GM21529 (cell line): ENCODE results near the gene ZBTB16.

ENCODE experiments used
- ATAC-seq: cut with Tn5 transposase; IDR thresholded peaks from one replicate; pipeline ENCODE4 v1.9.1; 2021; ENCODE audit not compliant: unreplicated experiment

ZBTB16 gene

GRCh38 chr11:114063149-114063828 lies 3.8 kb downstream of the ZBTB16 start:
- ATAC-seq = no peak

- ATAC-seq = no peak
Measured at GRCh38 chr11:114063829-114064201, 4.3 kb downstream of the ZBTB16 start.

- no peak for ATAC-seq
Measured at GRCh38 chr11:114064216-114064615, 4.7 kb downstream of the ZBTB16 start.

GRCh38 chr11:114065094-114065493 lies 5.6 kb downstream of the ZBTB16 start:
- ATAC-seq = no peak

GRCh38 chr11:114066046-114066648 lies 6.6 kb downstream of the ZBTB16 start:
- ATAC-seq = no peak

- ATAC-seq = no peak
Measured at GRCh38 chr11:114068327-114068726, 8.8 kb downstream of the ZBTB16 start.

- ATAC-seq = no peak
Measured at GRCh38 chr11:114070464-114071139, 11.1 kb downstream of the ZBTB16 start.

- ATAC-seq = no peak
Measured at GRCh38 chr11:114073007-114073827, 13.7 kb downstream of the ZBTB16 start.

- ATAC-seq = no peak
Measured at GRCh38 chr11:114073828-114074381, 14.4 kb downstream of the ZBTB16 start.

- no peak for ATAC-seq
Measured at GRCh38 chr11:114074546-114075343, 15.2 kb downstream of the ZBTB16 start.

GRCh38 chr11:114075344-114075610 lies 15.8 kb downstream of the ZBTB16 start:
- no peak for ATAC-seq

- ATAC-seq = no peak
Measured at GRCh38 chr11:114075891-114076441, 16.5 kb downstream of the ZBTB16 start.

- ATAC-seq = no peak
Measured at GRCh38 chr11:114076921-114077331, 17.4 kb downstream of the ZBTB16 start.

GRCh38 chr11:114077482-114078305 lies 18.2 kb downstream of the ZBTB16 start:
- ATAC-seq = no peak

- no peak for ATAC-seq
Measured at GRCh38 chr11:114078423-114078822, 18.9 kb downstream of the ZBTB16 start.

- ATAC-seq = no peak
Measured at GRCh38 chr11:114079511-114080065, 20.1 kb downstream of the ZBTB16 start.

GRCh38 chr11:114080219-114080618 lies 20.7 kb downstream of the ZBTB16 start:
- ATAC-seq = no peak

- no peak for ATAC-seq
Measured at GRCh38 chr11:114080769-114081168, 21.3 kb downstream of the ZBTB16 start.
